HepG2 (cell line): ENCODE data around the gene GSDMA. TPM values are rescaled to one million over a fixed set of nuclear protein-coding genes. Genes with fewer than 3 reads are reported as not detected.
A peak's percentile ranks its signal among the peaks of the same experiment; 100 is the strongest.

Experiments used
- AKAP8 ChIP-seq: sonication (generic); formaldehyde crosslinking; IDR thresholded peaks from 2 replicates; pipeline ENCODE4 v1.5.1; 2020; ENCODE audit warnings: mild to moderate bottlenecking, missing genetic modification reagents
- ARHGAP35 ChIP-seq: sonication (generic); formaldehyde crosslinking; IDR thresholded peaks from 2 replicates; pipeline ENCODE4 v1.9.0; 2022; ENCODE audit warnings: mild to moderate bottlenecking, inconsistent platforms, moderate library complexity, missing genetic modification reagents, borderline replicate concordance
- ARID2 ChIP-seq: sonication (generic); formaldehyde crosslinking; IDR thresholded peaks from 2 replicates; pipeline ENCODE4 v1.8.1; 2022; ENCODE audit warnings: mild to moderate bottlenecking, missing genetic modification reagents, borderline replicate concordance
- KLF11 ChIP-seq: IDR thresholded peaks from 2 replicates; pipeline ENCODE4 v1.6.1; 2016; ENCODE audit warnings: missing compliant biosample characterization
- MEIS1 ChIP-seq: sonication (generic); formaldehyde crosslinking; IDR thresholded peaks from 2 replicates; pipeline ENCODE4 v1.9.0; 2021; ENCODE audit warnings: mild to moderate bottlenecking, missing genetic modification reagents, moderate library complexity, borderline replicate concordance
- NFE2L2 ChIP-seq: fragments of 150-350 bp; IDR thresholded peaks from 2 replicates; pipeline ENCODE4 v1.6.1; 2014; ENCODE audit warnings: low read length
- NFRKB ChIP-seq: fragments of 450-650 bp; IDR thresholded peaks from 2 replicates; pipeline ENCODE4 v1.6.1; 2017
- RXRA ChIP-seq: sonication (generic); formaldehyde crosslinking; IDR thresholded peaks from 2 replicates; pipeline ENCODE4 v1.5.1; 2020; ENCODE audit warnings: missing genetic modification reagents
- SSRP1 ChIP-seq: IDR thresholded peaks from 2 replicates; pipeline ENCODE4 v1.6.1; 2016; ENCODE audit warnings: control low read depth
- ZBTB21 ChIP-seq: sonication (generic); formaldehyde crosslinking; IDR thresholded peaks from 2 replicates; pipeline ENCODE4 v1.4.0; 2020; ENCODE audit warnings: missing genetic modification reagents
- ZNF136 ChIP-seq: sonication (generic); formaldehyde crosslinking; IDR thresholded peaks from 2 replicates; pipeline ENCODE4 v1.8.1; 2022; ENCODE audit warnings: low read depth, mild to moderate bottlenecking, moderate library complexity, missing genetic modification reagents
- ZNF143 ChIP-seq: sonication (generic); formaldehyde crosslinking; IDR thresholded peaks from 2 replicates; pipeline ENCODE4 v1.4.0; 2020; ENCODE audit warnings: missing genetic modification reagents
- ZNF775 ChIP-seq: sonication (generic); formaldehyde crosslinking; IDR thresholded peaks from 2 replicates; pipeline ENCODE4 v1.4.0; 2020; ENCODE audit warnings: missing genetic modification reagents, mild to moderate bottlenecking, moderate library complexity, borderline replicate concordance
- polyA plus RNA-seq, 8 experiments: library from polyadenylated mRNA; depleted of rRNA in 3 of 8; stranded (reverse) in 7 of 8; unstranded in 1 of 8; fragments of >200 nt; fragmentation: Illumina TruSeq in 4 of 8; extraction: Trizol in 4 of 8; gene quantifications; 2 replicates each; pipeline versions ENCODE4 v1.2.1 to v1.2.3, GENCODE V29; 2011 to 2016; ENCODE audit warnings: low read depth in 4 of 8, missing spikeins in 1 of 8, mixed read lengths in 1 of 8; ENCODE audit not compliant: insufficient read depth in 1 of 8
- total RNA-seq, 5 experiments: library from RNA; depleted of rRNA; stranded (reverse); fragments of >200 nt; fragmentation: Illumina TruSeq; extraction: Trizol; gene quantifications; 2 replicates each; pipeline ENCODE4 v1.2.3, GENCODE V29; 2016; ENCODE audit warnings: low read depth in 1 of 5
- TF ChIP-seq, protein P1 (sequence below): IDR thresholded peaks from 2 replicates; pipeline ENCODE4 v1.6.1; 2016; ENCODE audit warnings: missing biosample characterization, missing genetic modification reagents, low read depth
- TF ChIP-seq, protein P2 (sequence below): sonication (generic); formaldehyde crosslinking; IDR thresholded peaks from 2 replicates; pipeline ENCODE4 v1.4.0; 2020; ENCODE audit warnings: missing genetic modification reagents, borderline replicate concordance
- TF ChIP-seq, protein P3 (sequence below): sonication (generic); formaldehyde crosslinking; IDR thresholded peaks from 2 replicates; pipeline ENCODE4 v1.4.0; 2020; ENCODE audit warnings: missing genetic modification reagents
- TF ChIP-seq, protein P4 (sequence below): sonication (generic); formaldehyde crosslinking; IDR thresholded peaks from 2 replicates; pipeline ENCODE4 v1.5.1; 2020; ENCODE audit warnings: missing genetic modification reagents, mild to moderate bottlenecking, borderline replicate concordance

GSDMA gene
- total and polyA plus RNA-seq, 2 of the 13 experiments (the other 11 are each of a cell fraction or from before 2014, with no cell fraction given), result not detected

DNA sequence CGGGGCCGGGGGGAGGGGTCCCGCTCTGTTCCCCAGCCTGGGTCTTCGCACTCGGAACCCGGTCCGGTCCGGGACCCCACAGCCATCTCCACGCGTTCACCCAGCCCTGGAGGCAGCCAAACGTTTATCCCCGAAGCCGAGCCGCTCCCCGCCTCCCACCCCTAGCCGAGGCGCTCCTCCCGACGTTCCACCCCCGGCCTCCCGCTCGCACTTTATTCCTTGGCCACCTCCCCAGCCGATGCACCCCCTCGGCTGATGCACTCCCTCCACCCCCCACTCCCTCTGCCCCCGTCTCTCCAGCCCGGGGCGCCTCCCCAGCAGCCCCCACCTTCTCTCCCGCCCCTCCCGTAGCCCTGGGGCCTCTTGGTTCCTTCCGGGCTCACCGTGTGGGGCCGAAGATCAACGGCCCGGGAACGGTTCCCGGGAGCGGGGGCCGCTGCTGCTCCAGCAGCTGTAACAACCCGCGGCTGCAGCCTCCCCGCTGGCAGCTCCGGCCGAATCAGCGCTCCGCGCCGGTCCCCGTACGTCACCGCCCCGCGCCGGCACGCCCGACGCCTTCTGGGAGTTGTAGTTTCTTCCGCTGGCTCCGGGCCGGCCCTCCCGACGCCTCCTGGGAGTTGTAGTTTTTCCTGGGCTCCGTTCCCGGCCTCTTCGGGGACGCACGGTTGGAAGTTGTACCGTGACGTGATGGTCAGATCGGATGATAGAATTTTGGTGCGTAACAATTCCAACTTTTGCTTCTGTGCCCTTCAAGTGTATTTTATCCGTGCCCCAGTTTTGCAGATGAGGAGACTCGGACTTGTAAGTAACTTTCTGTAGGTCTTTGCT, 35.5 kb upstream of the GSDMA start, which contains the start of the genes LRRC3C and ORMDL3 (continued):
- TF ChIP-seq, protein P1, sequence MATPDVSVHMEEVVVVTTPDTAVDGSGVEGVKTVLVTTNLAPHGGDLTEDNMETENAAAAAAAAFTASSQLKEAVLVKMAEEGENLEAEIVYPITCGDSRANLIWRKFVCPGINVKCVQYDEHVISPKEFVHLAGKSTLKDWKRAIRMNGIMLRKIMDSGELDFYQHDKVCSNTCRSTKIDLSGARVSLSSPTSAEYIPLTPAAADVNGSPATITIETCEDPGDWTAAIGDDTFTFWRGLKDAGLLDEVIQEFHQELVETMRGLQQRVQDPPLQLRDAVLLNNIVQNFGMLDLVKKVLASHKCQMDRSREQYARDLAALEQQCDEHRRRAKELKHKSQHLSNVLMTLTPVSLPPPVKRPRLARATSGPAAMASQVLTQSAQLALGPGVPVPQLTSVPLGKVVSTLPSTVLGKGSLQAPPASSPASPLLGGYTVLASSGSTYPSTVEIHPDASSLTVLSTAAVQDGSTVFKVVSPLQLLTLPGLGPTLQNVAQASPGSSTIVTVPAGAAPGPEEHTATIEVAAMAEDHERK (CRISPR knock-in tag), result peak; percentile 79
- TF ChIP-seq ARHGAP35 (CRISPR knock-in tag), result peak; percentile 75
- TF ChIP-seq, protein P2, sequence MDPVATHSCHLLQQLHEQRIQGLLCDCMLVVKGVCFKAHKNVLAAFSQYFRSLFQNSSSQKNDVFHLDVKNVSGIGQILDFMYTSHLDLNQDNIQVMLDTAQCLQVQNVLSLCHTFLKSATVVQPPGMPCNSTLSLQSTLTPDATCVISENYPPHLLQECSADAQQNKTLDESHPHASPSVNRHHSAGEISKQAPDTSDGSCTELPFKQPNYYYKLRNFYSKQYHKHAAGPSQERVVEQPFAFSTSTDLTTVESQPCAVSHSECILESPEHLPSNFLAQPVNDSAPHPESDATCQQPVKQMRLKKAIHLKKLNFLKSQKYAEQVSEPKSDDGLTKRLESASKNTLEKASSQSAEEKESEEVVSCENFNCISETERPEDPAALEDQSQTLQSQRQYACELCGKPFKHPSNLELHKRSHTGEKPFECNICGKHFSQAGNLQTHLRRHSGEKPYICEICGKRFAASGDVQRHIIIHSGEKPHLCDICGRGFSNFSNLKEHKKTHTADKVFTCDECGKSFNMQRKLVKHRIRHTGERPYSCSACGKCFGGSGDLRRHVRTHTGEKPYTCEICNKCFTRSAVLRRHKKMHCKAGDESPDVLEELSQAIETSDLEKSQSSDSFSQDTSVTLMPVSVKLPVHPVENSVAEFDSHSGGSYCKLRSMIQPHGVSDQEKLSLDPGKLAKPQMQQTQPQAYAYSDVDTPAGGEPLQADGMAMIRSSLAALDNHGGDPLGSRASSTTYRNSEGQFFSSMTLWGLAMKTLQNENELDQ (CRISPR knock-in tag), result no peak
- peak; percentile 100 for TF ChIP-seq ZNF143 (CRISPR knock-in tag)
- 0 out of 2 replicates have a peak, but pooled peaks have one; percentile 10 for TF ChIP-seq KLF11 (CRISPR knock-in tag)
- peak; percentile 22; the same call in 1 of the 2 replicates for TF ChIP-seq ZNF136 (CRISPR knock-in tag)
- no peak for TF ChIP-seq NFRKB
- TF ChIP-seq AKAP8 (CRISPR knock-in tag), result no peak; the same call in 1 of the 2 replicates
- TF ChIP-seq, protein P3, sequence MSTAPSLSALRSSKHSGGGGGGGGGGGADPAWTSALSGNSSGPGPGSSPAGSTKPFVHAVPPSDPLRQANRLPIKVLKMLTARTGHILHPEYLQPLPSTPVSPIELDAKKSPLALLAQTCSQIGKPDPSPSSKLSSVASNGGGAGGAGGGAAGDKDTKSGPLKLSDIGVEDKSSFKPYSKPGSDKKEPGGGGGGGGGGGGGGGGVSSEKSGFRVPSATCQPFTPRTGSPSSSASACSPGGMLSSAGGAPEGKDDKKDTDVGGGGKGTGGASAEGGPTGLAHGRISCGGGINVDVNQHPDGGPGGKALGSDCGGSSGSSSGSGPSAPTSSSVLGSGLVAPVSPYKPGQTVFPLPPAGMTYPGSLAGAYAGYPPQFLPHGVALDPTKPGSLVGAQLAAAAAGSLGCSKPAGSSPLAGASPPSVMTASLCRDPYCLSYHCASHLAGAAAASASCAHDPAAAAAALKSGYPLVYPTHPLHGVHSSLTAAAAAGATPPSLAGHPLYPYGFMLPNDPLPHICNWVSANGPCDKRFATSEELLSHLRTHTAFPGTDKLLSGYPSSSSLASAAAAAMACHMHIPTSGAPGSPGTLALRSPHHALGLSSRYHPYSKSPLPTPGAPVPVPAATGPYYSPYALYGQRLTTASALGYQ (CRISPR knock-in tag), result peak; percentile 39; the same call in 1 of the 2 replicates
- TF ChIP-seq NFE2L2, result no peak
- TF ChIP-seq MEIS1, result peak; percentile 26; the same call in 1 of the 2 replicates
- TF ChIP-seq, protein P4, sequence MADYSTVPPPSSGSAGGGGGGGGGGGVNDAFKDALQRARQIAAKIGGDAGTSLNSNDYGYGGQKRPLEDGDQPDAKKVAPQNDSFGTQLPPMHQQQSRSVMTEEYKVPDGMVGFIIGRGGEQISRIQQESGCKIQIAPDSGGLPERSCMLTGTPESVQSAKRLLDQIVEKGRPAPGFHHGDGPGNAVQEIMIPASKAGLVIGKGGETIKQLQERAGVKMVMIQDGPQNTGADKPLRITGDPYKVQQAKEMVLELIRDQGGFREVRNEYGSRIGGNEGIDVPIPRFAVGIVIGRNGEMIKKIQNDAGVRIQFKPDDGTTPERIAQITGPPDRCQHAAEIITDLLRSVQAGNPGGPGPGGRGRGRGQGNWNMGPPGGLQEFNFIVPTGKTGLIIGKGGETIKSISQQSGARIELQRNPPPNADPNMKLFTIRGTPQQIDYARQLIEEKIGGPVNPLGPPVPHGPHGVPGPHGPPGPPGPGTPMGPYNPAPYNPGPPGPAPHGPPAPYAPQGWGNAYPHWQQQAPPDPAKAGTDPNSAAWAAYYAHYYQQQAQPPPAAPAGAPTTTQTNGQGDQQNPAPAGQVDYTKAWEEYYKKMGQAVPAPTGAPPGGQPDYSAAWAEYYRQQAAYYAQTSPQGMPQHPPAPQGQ (CRISPR knock-in tag), result no peak
- TF ChIP-seq RXRA (CRISPR knock-in tag), result peak; percentile 74
- peak; percentile 93 for TF ChIP-seq ZBTB21 (CRISPR knock-in tag)
- TF ChIP-seq ARID2 (CRISPR knock-in tag), result no peak
- TF ChIP-seq SSRP1 (CRISPR knock-in tag), result peak; percentile 61; the same call in 1 of the 2 replicates
- no peak for TF ChIP-seq ZNF775 (CRISPR knock-in tag)
